ENCODE data around the gene TRPM8.

The TRPM8 gene

DNA sequence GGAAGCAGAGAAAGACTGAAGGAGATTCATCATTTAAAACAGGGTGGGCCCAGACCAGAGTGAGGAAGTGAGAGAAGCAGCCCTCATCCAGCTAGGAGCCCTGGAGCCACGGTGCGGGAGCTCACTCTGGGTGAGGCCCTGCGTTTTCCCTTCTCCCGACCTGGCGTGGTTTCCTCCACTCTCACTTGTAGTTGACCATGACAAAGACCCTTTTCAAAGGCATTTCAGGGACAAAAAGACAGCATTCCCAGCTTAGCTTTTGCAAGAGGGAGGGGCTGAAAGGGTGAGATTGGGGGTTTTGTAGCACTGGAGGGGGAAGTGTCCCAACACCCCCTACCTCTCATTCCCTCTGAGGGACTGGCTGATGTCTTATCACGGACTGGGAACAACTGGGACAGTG, 56.6 kb downstream of the TRPM8 start:
- FAIRE-seq (no peak), DNase-seq (ENCODE audit: insufficient read length, low spot score) (no peak)
- TF ChIP-seq POLR2A (IDR thresholded peaks at IDR 0.05; ENCODE audit: low read depth, low read length): no peak

DNA sequence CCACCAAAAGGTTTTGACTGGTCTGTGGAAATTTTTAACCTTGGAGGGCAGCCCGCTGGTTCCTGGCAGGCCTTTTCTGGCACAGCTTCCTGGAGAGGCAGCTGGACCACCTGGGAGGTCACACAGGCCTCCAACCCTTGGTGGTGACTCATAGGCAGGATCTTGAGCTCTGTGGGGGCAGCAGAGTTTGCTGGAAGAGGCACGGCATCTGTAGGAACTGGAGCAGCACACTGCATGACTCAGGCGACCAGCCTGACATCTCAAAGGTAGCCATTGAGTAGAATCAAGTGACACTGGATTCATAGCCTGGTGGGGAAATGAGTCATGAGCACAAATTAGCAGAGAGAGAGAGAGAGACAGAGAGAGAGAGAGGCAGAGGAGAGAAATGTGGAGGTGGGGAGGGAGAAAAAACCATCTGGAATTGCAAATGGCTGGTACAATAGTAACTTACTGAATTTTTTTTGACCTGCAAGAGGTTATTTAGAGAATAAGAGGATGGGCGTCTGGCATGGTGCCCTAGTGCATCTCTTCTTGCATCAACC, 57.4 kb downstream of the TRPM8 start:
- no peak for TF ChIP-seq POLR2A (IDR thresholded peaks at IDR 0.05; ENCODE audit: low read depth, low read length)
- DNase-seq (ENCODE audit: insufficient read length, low spot score) (peak; percentile 94), FAIRE-seq (peak; percentile 89)

DNA sequence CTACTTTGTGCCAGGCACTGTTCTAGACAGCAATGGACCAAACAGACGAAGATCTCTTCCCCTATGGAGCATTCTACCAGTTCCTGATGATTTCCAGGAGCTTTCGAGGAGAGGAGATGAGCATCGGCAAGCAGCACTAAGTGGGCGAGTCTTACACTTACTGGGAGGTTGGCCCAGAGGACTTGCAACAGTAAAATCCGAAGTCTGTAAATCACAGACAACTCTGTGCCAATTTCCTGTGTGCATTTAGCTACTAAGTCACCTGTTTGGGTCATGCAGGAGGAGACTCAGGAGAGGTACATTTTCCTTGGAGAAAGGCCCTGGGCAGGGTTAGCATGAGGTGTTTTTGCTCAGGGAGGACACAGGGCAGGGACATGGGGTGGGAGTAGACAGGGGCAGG, 58.9 kb downstream of the TRPM8 start:
- TF ChIP-seq POLR2A (IDR thresholded peaks at IDR 0.05; ENCODE audit: low read depth, low read length): no peak
- DNase-seq (ENCODE audit: insufficient read length, low spot score) (no peak), FAIRE-seq (no peak)

- no peak for TF ChIP-seq POLR2A (IDR thresholded peaks at IDR 0.05; ENCODE audit: low read depth, low read length)
- DNase-seq (ENCODE audit: insufficient read length, low spot score) (peak; percentile 29), FAIRE-seq (no peak)
Measured at GRCh38 chr2:233976690-233977294, 59.6 kb downstream of the TRPM8 start.

GRCh38 chr2:233977296-233977837, 60.2 kb downstream of the TRPM8 start:
- no peak for TF ChIP-seq POLR2A (IDR thresholded peaks at IDR 0.05; ENCODE audit: low read depth, low read length)
- no peak for FAIRE-seq
- no peak for DNase-seq (ENCODE audit: insufficient read length, low spot score)

DNA sequence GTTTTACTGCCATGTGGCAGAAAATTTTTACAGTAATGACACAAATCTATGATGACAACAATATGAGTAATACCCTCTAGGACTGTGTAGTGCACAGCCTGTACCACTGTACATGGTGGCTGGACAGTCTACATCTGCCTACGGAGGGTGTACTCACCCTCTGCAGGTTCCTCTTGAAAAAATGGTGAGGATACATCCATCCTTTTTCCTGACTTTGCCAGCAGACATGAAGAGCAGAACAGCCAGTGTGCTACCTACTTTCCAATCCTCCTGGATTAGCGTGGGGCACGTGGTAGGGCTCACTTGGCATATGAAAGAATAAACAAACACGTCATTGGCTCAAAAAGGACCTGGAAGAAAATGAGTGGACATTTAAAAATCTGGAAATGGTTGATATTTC, 62.6 kb downstream of the TRPM8 start:
- DNase-seq (ENCODE audit: insufficient read length, low spot score): no peak
- FAIRE-seq: no peak
- no peak for TF ChIP-seq POLR2A (IDR thresholded peaks at IDR 0.05; ENCODE audit: low read depth, low read length)

- TF ChIP-seq POLR2A (IDR thresholded peaks at IDR 0.05; ENCODE audit: low read depth, low read length): no peak
- DNase-seq (ENCODE audit: insufficient read length, low spot score) (no peak), FAIRE-seq (no peak)
Measured at GRCh38 chr2:233980955-233981561, 63.9 kb downstream of the TRPM8 start.

GRCh38 chr2:233981574-233982420, 64.6 kb downstream of the TRPM8 start:
- FAIRE-seq (no peak), DNase-seq (ENCODE audit: insufficient read length, low spot score) (no peak)
- TF ChIP-seq POLR2A (IDR thresholded peaks at IDR 0.05; ENCODE audit: low read depth, low read length): no peak

- peak; percentile 51 for DNase-seq (ENCODE audit: insufficient read length, low spot score)
- peak; percentile 84 for FAIRE-seq
- TF ChIP-seq POLR2A (IDR thresholded peaks at IDR 0.05; ENCODE audit: low read depth, low read length): no peak
Measured at GRCh38 chr2:233982421-233983121, 65.4 kb downstream of the TRPM8 start.

DNA sequence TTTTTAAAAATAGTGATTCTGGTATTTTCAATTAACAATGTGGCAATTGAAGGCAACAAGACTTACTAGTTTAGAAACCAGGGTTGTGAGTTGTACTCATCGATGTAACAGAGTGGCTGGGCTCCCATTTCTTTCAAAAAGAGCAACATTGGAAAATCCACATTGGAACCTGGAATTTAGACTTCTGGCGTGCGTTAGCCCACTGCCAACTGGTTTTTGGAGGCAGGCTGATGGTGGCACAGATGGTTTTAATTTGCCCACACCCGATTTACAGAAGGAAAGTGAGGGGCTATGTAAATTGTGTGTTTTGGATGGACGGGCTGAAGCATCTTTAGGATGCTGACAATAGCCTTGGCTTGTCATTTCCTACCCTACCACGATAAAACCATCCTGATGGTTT, 66.3 kb downstream of the TRPM8 start:
- FAIRE-seq: no peak
- DNase-seq (ENCODE audit: insufficient read length, low spot score): no peak
- no peak for TF ChIP-seq POLR2A (IDR thresholded peaks at IDR 0.05; ENCODE audit: low read depth, low read length)

GRCh38 chr2:233988581-233988980, 71.4 kb downstream of the TRPM8 start:
- no peak for TF ChIP-seq POLR2A (IDR thresholded peaks at IDR 0.05; ENCODE audit: low read depth, low read length)
- no peak for DNase-seq (ENCODE audit: insufficient read length, low spot score)
- no peak for FAIRE-seq

- FAIRE-seq: no peak
- no peak for DNase-seq (ENCODE audit: insufficient read length, low spot score)
- no peak for TF ChIP-seq POLR2A (IDR thresholded peaks at IDR 0.05; ENCODE audit: low read depth, low read length)
Measured at GRCh38 chr2:233989221-233989858, 72.2 kb downstream of the TRPM8 start.

- FAIRE-seq (no peak), DNase-seq (ENCODE audit: insufficient read length, low spot score) (no peak)
- TF ChIP-seq POLR2A (IDR thresholded peaks at IDR 0.05; ENCODE audit: low read depth, low read length): no peak
Measured at GRCh38 chr2:233990261-233990798, 73.2 kb downstream of the TRPM8 start.
